Spleen (tissue), 11 donors: ENCODE measurements around the gene SPTLC3. TPM values are rescaled to one million over a fixed set of nuclear protein-coding genes. Genes with fewer than 3 reads are reported as not detected.

Source experiments
- DNase-seq: peaks from one replicate; pipeline ENCODE4 v3.0.0-alpha.2; 2020
- H3K27ac ChIP-seq, 8 donors: fragments of 200-600 bp; sonication (generic) in 7 of 8; 1 replicate in 4 of 8; 2 replicates in 4 of 8; pipeline versions ENCODE4 v1.5.0 to v1.8.0; 2016 to 2021; ENCODE audit warnings: inconsistent platforms in 4 of 8, mild to moderate bottlenecking in 4 of 8, moderate library complexity in 1 of 8
- H3K27me3 ChIP-seq, 7 donors: fragments of 200-600 bp; sonication (generic) in 6 of 7; replicated peaks in 1 of 7; 1 replicate in 4 of 7; 2 replicates in 3 of 7; pipeline versions ENCODE4 v1.5.0 to v1.8.0; 2016 to 2021; ENCODE audit warnings: inconsistent platforms in 3 of 7, mild to moderate bottlenecking in 1 of 7
- H3K36me3 ChIP-seq, 6 donors: fragments of 200-600 bp; sonication (generic) in 5 of 6; 1 replicate in 4 of 6; 2 replicates in 2 of 6; pipeline versions ENCODE4 v1.5.0 to v1.8.0; 2016 to 2021; ENCODE audit warnings: inconsistent platforms in 2 of 6
- H3K4me1 ChIP-seq, 6 donors: fragments of 200-600 bp; sonication (generic) in 5 of 6; 1 replicate in 3 of 6; 2 replicates in 3 of 6; pipeline versions ENCODE4 v1.5.0 to v1.8.0; 2016 to 2021; ENCODE audit warnings: inconsistent platforms in 3 of 6
- H3K4me3 ChIP-seq, 8 donors: fragments of 200-600 bp; sonication (generic) in 7 of 8; 1 replicate in 4 of 8; 2 replicates in 4 of 8; pipeline versions ENCODE4 v1.5.0 to v1.8.0; 2016 to 2021; ENCODE audit warnings: inconsistent platforms in 4 of 8, mild to moderate bottlenecking in 4 of 8, moderate library complexity in 2 of 8
- H3K9me3 ChIP-seq, 8 donors: fragments of 200-600 bp; sonication (generic) in 7 of 8; 1 replicate in 4 of 8; 2 replicates in 4 of 8; pipeline versions ENCODE4 v1.5.0 to v1.8.0; 2016 to 2021; ENCODE audit warnings: inconsistent platforms in 4 of 8
- CTCF ChIP-seq, 11 experiments: fragments of 200-600 bp in 7 of 11; fragments of 450-650 bp in 4 of 11; sonication (generic) in 4 of 11; IDR thresholded peaks in 8 of 11; conservative IDR thresholded peaks in 3 of 11; 1 replicate in 7 of 11; 2 replicates in 4 of 11; pipeline versions ENCODE4 v1.4.0 to v1.8.0; 2016 to 2021; ENCODE audit warnings: antibody characterized with exemption in 11 of 11, inconsistent platforms in 4 of 11, mild to moderate bottlenecking in 1 of 11
- POLR2A ChIP-seq, 3 donors: fragments of 450-650 bp; IDR thresholded peaks; one replicate each; pipeline ENCODE4 v1.5.1; 2017; ENCODE audit warnings: antibody characterized with exemption in 3 of 3, mild to moderate bottlenecking in 1 of 3
- POLR2AphosphoS5 ChIP-seq, 3 donors: sonication (generic); formaldehyde crosslinking; IDR thresholded peaks; one replicate each; pipeline ENCODE4 v1.5.1; 2017; ENCODE audit warnings: antibody characterized with exemption in 3 of 3
- WGBS, 5 donors: extraction: QIAGEN DNeasy Blood & Tissue Kit in 3 of 5; methylation state at CpG; one replicate each; pipeline versions ENCODE4 v1.1.5 to v1.1.7; 2013 to 2018; 5-methylcytosine and 5-hydroxymethylcytosine counted together
- intact Hi-C: fragments of 100-400 bp; cut with DNase I; formaldehyde crosslinking; loops from one replicate; pipeline ENCODE4 v1.15.0; 2023; ENCODE audit warnings: low total_unique reads
- polyA plus RNA-seq, 3 donors: library from polyadenylated mRNA; stranded (reverse); fragments of 200-250 nt; gene quantifications; one replicate each; pipeline ENCODE4 v1.2.1, GENCODE V29; 2013
- total RNA-seq, 7 donors: library from RNA; depleted of rRNA in 3 of 7; stranded (reverse); fragments of >200 nt in 3 of 7; fragmentation: NEBNext Ultra II Directional in 4 of 7; extraction: Animal tissue kit (Norgen Biotek cat#: 25700) in 4 of 7; gene quantifications; one replicate each; pipeline versions ENCODE4 v1.1.0 to v1.2.1, GENCODE V29; 2016 to 2021
- donor health status: healthy with polysubstance abuse.
- donor health status: DM: no; HTN: no; CAD: no; lungs with moderate emphysema.
- donor health status: DM: no; HTN: no; CAD: no.
- donor health status: Bipolar disorder and iron deficiency.
- donor health status: healthy.
- donor health status: DM: no; HTN: no; CAD: no.
- donor health status: DM: yes; HTN: yes; CAD: no.

Gene SPTLC3
- total and polyA plus RNA-seq, 10 donors = 0.50 to 12.3 (median 3.7) TPM

GRCh38 chr20:13200767-13201500 lies 192.2 kb downstream of the SPTLC3 start:
- WGBS, 5 donors = 61 to 81% (median 72%) methylated on average over 5 of the region's 5 CpGs
- Histone ChIP-seq H3K9me3 (no peaks in the 10 kb centered on the region), H3K27ac (no peak overlapping the region), H3K36me3 (no peaks in the 10 kb centered on the region), H3K27me3 (no peaks in the 10 kb centered on the region), H3K4me1 (no peaks in the 10 kb centered on the region), H3K4me3 (no peak overlapping the region)
- intact Hi-C loops = no loop called here
- no peak for DNase-seq
- TF ChIP-seq POLR2A (IDR thresholded peaks at IDR 0.05) = no peak
- no peak for TF ChIP-seq POLR2AphosphoS5 (IDR thresholded peaks at IDR 0.05)
- TF ChIP-seq CTCF (IDR thresholded peaks at IDR 0.05 in 8 of 11, conservative IDR thresholded peaks at IDR 0.05 in 3 of 11) = no peak

- TF ChIP-seq CTCF (IDR thresholded peaks at IDR 0.05 in 8 of 11, conservative IDR thresholded peaks at IDR 0.05 in 3 of 11) (no peak), POLR2AphosphoS5 (IDR thresholded peaks at IDR 0.05) (no peak), POLR2A (IDR thresholded peaks at IDR 0.05) (no peak)
- intact Hi-C loops = no loop called here
Observed at GRCh38 chr20:13202565-13202964, 193.8 kb downstream of the SPTLC3 start.

DNA sequence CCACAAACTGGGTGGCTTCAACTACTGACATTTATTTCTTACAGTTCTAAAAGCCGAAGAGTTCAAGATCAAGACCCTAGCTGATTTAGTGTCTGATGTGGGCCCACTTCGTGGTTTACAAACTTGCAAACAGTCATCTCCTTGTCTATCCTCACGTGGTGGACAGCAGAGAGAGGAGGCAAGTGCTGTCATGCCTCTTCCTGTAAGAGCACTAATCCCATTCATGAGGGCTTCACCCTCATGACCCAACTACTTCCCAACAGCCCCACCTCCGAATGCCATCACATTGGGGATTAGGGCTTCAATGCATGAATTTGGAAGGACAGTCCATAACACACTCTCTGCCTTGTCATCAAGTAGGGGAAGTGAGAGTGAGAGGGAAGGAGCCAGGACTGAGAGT lies 196.7 kb downstream of the SPTLC3 start:
- no peak overlapping the region for H3K4me3 ChIP-seq
- H3K27ac ChIP-seq = no peak overlapping the region
- no peaks in the 10 kb centered on the region for H3K36me3 ChIP-seq
- H3K4me1 ChIP-seq = no peaks in the 10 kb centered on the region
- DNase-seq = no peak
- WGBS, 5 donors = 63 to 77% (median 70%) methylated on average over 4 of the region's 4 CpGs
- no peaks in the 10 kb centered on the region for H3K27me3 ChIP-seq
- intact Hi-C loops = no loop called here
- no peaks in the 10 kb centered on the region for H3K9me3 ChIP-seq
- TF ChIP-seq POLR2AphosphoS5 (IDR thresholded peaks at IDR 0.05) = no peak
- TF ChIP-seq POLR2A (IDR thresholded peaks at IDR 0.05) = no peak
- TF ChIP-seq CTCF (IDR thresholded peaks at IDR 0.05 in 8 of 11, conservative IDR thresholded peaks at IDR 0.05 in 3 of 11) = no peak

More at GRCh38 chr20:13202565-13202964, 193.8 kb downstream of the SPTLC3 start:
- no peaks in the 10 kb centered on the region for H3K27me3 ChIP-seq
- H3K4me3 ChIP-seq = no peak overlapping the region
- H3K27ac ChIP-seq = no peak overlapping the region
- DNase-seq = no peak
- no peaks in the 10 kb centered on the region for H3K4me1 ChIP-seq
- no peaks in the 10 kb centered on the region for H3K9me3 ChIP-seq
- no peaks in the 10 kb centered on the region for H3K36me3 ChIP-seq
- 40 to 56% (median 48%) methylated on average over 6 of the region's 6 CpGs for WGBS, 5 donors

- no peak for DNase-seq
- TF ChIP-seq POLR2A (IDR thresholded peaks at IDR 0.05) = no peak
- TF ChIP-seq POLR2AphosphoS5 (IDR thresholded peaks at IDR 0.05) = no peak
- TF ChIP-seq CTCF (IDR thresholded peaks at IDR 0.05 in 8 of 11, conservative IDR thresholded peaks at IDR 0.05 in 3 of 11) = no peak
- intact Hi-C loops = no loop called here
- Histone ChIP-seq H3K36me3 (no peaks in the 10 kb centered on the region), H3K27me3 (no peaks in the 10 kb centered on the region), H3K27ac (no peak overlapping the region), H3K9me3 (no peaks in the 10 kb centered on the region), H3K4me1 (no peaks in the 10 kb centered on the region), H3K4me3 (no peak overlapping the region)
- 70 to 94% (median 76%) methylated on average over 5 of the region's 5 CpGs for WGBS, 5 donors
Observed at GRCh38 chr20:13205848-13206434, 197.2 kb downstream of the SPTLC3 start.
